ENCODE results near the gene RNF224. TPM values are rescaled to one million over a fixed set of nuclear protein-coding genes. Genes with fewer than 3 reads are reported as not detected.

The RNF224 gene
- total RNA-seq, 1 experiment from 2014 or later, result 1.2 TPM

GRCh38 chr9:137252555-137253506, 25.5 kb downstream of the RNF224 start:
- intact Hi-C loops (cut with micrococcal nuclease), result no loop called here
- no peak overlapping the region for H3K4me2 ChIP-seq (ENCODE audit: low read length)
- H3K27ac ChIP-seq (ENCODE audit: low read length), result no peak overlapping the region
- POLR2A ChIA-PET (ENCODE audit: unreplicated experiment), result no interaction called here
- no peaks in the 10 kb centered on the region for H3K27me3 ChIP-seq (ENCODE audit: low read length)
- no peak for ATAC-seq
- CTCF ChIA-PET, result no interaction called here
- peaks cover 18% of the 10 kb centered on the region for H3K79me2 ChIP-seq (ENCODE audit: low read length)
- no peak overlapping the region for H3K9ac ChIP-seq (ENCODE audit: low read length)
- H3K9me3 ChIP-seq (ENCODE audit: low read length), result no peaks in the 10 kb centered on the region
- H3K4me1 ChIP-seq (ENCODE audit: insufficient read depth, low read length), result peaks cover 15% of the 10 kb centered on the region; the same call in 1 of the 2 replicates
- no TSS peak for BruUV-seq (replicated peaks)
- DNase-seq, result no peak
- no peaks in the 10 kb centered on the region for H3K9me2 ChIP-seq (replicated peaks; ENCODE audit: low read length)
- TF ChIP-seq EZH2 (IDR thresholded peaks at IDR 0.05; ENCODE audit: low read length, unreplicated experiment), result no peak
- TF ChIP-seq, protein P1, sequence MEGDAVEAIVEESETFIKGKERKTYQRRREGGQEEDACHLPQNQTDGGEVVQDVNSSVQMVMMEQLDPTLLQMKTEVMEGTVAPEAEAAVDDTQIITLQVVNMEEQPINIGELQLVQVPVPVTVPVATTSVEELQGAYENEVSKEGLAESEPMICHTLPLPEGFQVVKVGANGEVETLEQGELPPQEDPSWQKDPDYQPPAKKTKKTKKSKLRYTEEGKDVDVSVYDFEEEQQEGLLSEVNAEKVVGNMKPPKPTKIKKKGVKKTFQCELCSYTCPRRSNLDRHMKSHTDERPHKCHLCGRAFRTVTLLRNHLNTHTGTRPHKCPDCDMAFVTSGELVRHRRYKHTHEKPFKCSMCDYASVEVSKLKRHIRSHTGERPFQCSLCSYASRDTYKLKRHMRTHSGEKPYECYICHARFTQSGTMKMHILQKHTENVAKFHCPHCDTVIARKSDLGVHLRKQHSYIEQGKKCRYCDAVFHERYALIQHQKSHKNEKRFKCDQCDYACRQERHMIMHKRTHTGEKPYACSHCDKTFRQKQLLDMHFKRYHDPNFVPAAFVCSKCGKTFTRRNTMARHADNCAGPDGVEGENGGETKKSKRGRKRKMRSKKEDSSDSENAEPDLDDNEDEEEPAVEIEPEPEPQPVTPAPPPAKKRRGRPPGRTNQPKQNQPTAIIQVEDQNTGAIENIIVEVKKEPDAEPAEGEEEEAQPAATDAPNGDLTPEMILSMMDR (conservative IDR thresholded peaks at IDR 0.05; ENCODE audit: low read depth, low read length), result no peak
- no peak for TF ChIP-seq EZH2phosphoT487 (IDR thresholded peaks at IDR 0.05; ENCODE audit: borderline replicate concordance, low read length)
- no peak overlapping the region for H3K4me3 ChIP-seq (ENCODE audit: low read length)
- H4K20me1 ChIP-seq (ENCODE audit: low read length), result no peaks in the 10 kb centered on the region
- no peaks in the 10 kb centered on the region for H3F3A ChIP-seq (ENCODE audit: low read length, unreplicated experiment)
- H2AFZ ChIP-seq (ENCODE audit: low read length), result no peak overlapping the region
- H3K36me3 ChIP-seq (ENCODE audit: low read depth, low read length), result no peaks in the 10 kb centered on the region

- CTCF ChIA-PET, result interaction anchor here (0.5 to 1.2 kb wide), 2 partner anchors 17 to 814 kb away, joined by 4 to 7 read pairs; no protein-coding TSS in a partner anchor
- Histone ChIP-seq H3K4me3 (ENCODE audit: low read length) (peak overlapping the region; percentile 93), H3K79me2 (ENCODE audit: low read length) (peaks cover 18% of the 10 kb centered on the region), H3K9me2 (replicated peaks; ENCODE audit: low read length) (no peaks in the 10 kb centered on the region), H3K4me2 (ENCODE audit: low read length) (peak overlapping the region; percentile 91), H3F3A (ENCODE audit: low read length, unreplicated experiment) (no peaks in the 10 kb centered on the region), H4K20me1 (ENCODE audit: low read length) (no peaks in the 10 kb centered on the region), H2AFZ (ENCODE audit: low read length) (peak overlapping the region; percentile 82; the same call in 1 of the 2 replicates), H3K27ac (ENCODE audit: low read length) (no peak overlapping the region), H3K4me1 (ENCODE audit: insufficient read depth, low read length) (peaks cover 15% of the 10 kb centered on the region; the same call in 1 of the 2 replicates), H3K36me3 (ENCODE audit: low read depth, low read length) (no peaks in the 10 kb centered on the region; the same call in 1 of the 2 replicates), H3K9me3 (ENCODE audit: low read length) (no peaks in the 10 kb centered on the region), H3K27me3 (ENCODE audit: low read length) (no peaks in the 10 kb centered on the region), H3K9ac (ENCODE audit: low read length) (peak overlapping the region; percentile 79)
- ATAC-seq (peak; percentile 7), DNase-seq (no peak)
- TF ChIP-seq, protein P1 (conservative IDR thresholded peaks at IDR 0.05; ENCODE audit: low read depth, low read length), result no peak
- TF ChIP-seq EZH2 (IDR thresholded peaks at IDR 0.05; ENCODE audit: low read length, unreplicated experiment) (no peak), EZH2phosphoT487 (IDR thresholded peaks at IDR 0.05; ENCODE audit: borderline replicate concordance, low read length) (no peak)
- TSS peak; percentile 36 for BruUV-seq (replicated peaks)
- intact Hi-C loops (cut with micrococcal nuclease), result no loop called here
- POLR2A ChIA-PET (ENCODE audit: unreplicated experiment), result interaction anchor here (1.2 kb wide), 1 partner anchor 13 kb away, joined by 10 read pairs; the partner anchor contains the start of gene TUBB4B
These were observed 26.7 kb downstream of the RNF224 start for GRCh38 chr9:137253717-137254623.

All from PC-3 (cell line).